ENCODE results near the gene IKZF2.

IKZF2 gene

DNA sequence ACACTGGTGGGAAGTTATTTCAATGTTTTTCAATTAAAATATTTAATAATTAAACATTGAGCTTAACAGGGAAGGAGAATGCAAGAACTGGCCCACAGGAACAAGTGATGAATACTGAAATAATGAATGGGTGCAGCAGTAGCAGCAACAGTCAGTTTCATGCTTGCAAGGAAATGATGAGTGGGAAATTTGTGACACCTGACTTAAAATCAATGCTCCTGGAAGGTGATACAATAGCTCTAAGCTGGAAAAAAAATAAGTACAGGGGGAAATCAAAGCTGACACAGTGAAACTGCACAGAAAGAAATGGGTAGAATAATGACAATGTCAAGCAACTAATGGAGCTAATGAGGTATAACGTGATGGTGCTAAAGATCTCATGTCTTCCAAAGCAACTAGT lies 184.5 kb downstream of the IKZF2 start:
- peaks cover 18% of the 10 kb centered on the region for H3K4me1 ChIP-seq (ENCODE audit: insufficient read depth, poor library complexity, severe bottlenecking)
- ATAC-seq (ENCODE audit: low read depth), result no peak
- TF ChIP-seq, protein P1, sequence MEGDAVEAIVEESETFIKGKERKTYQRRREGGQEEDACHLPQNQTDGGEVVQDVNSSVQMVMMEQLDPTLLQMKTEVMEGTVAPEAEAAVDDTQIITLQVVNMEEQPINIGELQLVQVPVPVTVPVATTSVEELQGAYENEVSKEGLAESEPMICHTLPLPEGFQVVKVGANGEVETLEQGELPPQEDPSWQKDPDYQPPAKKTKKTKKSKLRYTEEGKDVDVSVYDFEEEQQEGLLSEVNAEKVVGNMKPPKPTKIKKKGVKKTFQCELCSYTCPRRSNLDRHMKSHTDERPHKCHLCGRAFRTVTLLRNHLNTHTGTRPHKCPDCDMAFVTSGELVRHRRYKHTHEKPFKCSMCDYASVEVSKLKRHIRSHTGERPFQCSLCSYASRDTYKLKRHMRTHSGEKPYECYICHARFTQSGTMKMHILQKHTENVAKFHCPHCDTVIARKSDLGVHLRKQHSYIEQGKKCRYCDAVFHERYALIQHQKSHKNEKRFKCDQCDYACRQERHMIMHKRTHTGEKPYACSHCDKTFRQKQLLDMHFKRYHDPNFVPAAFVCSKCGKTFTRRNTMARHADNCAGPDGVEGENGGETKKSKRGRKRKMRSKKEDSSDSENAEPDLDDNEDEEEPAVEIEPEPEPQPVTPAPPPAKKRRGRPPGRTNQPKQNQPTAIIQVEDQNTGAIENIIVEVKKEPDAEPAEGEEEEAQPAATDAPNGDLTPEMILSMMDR (IDR thresholded peaks at IDR 0.05; ENCODE audit: poor library complexity, severe bottlenecking), result no peak

DNA sequence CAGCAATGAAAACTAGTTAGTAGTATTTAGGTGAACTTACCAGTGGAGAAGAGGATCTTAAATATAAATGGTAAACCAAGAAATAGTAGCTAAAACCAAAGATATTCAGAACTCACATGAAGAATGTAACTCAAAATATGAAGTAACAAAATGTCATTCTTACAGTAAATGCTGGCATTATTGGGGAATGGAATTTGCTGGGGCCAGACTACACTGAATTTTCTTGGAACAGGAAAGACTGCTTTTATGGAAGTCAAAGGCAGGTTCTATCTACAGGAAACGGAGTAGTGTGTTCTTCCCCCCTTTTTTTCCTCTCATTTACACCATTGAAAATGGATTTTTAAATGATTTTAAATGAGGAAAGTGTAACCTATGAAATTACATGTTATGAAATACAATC lies 188.7 kb downstream of the IKZF2 start:
- TF ChIP-seq, protein P1 (IDR thresholded peaks at IDR 0.05; ENCODE audit: poor library complexity, severe bottlenecking), result no peak
- no peak overlapping the region for H3K27ac ChIP-seq (ENCODE audit: poor library complexity, severe bottlenecking)
- ATAC-seq (ENCODE audit: low read depth), result no peak

More for the DNA sequence above, 184.5 kb downstream of the IKZF2 start:
- Histone ChIP-seq H3K4me3 (ENCODE audit: severe bottlenecking) (no peak overlapping the region), H3K36me3 (ENCODE audit: low read depth) (no peaks in the 10 kb centered on the region), H3K27me3 (ENCODE audit: insufficient read depth, poor library complexity, severe bottlenecking) (no peaks in the 10 kb centered on the region), H3K9me3 (ENCODE audit: severe bottlenecking) (no peaks in the 10 kb centered on the region), H3K27ac (ENCODE audit: poor library complexity, severe bottlenecking) (no peak overlapping the region)
- DNase-seq (ENCODE audit: low spot score), result no peak

GRCh38 chr2:212961255-212961654 lies 190.2 kb downstream of the IKZF2 start:
- Histone ChIP-seq H3K36me3 (ENCODE audit: low read depth) (no peaks in the 10 kb centered on the region), H3K27me3 (ENCODE audit: insufficient read depth, poor library complexity, severe bottlenecking) (no peaks in the 10 kb centered on the region), H3K4me3 (ENCODE audit: severe bottlenecking) (no peak overlapping the region), H3K4me1 (ENCODE audit: insufficient read depth, poor library complexity, severe bottlenecking) (peaks cover 8% of the 10 kb centered on the region), H3K9me3 (ENCODE audit: severe bottlenecking) (no peaks in the 10 kb centered on the region), H3K27ac (ENCODE audit: poor library complexity, severe bottlenecking) (no peak overlapping the region)
- ATAC-seq (ENCODE audit: low read depth), result no peak
- TF ChIP-seq, protein P1 (IDR thresholded peaks at IDR 0.05; ENCODE audit: poor library complexity, severe bottlenecking), result no peak
- DNase-seq (ENCODE audit: low spot score), result no peak

More for the DNA sequence above, 188.7 kb downstream of the IKZF2 start:
- Histone ChIP-seq H3K4me1 (ENCODE audit: insufficient read depth, poor library complexity, severe bottlenecking) (no peaks in the 10 kb centered on the region), H3K36me3 (ENCODE audit: low read depth) (no peaks in the 10 kb centered on the region), H3K9me3 (ENCODE audit: severe bottlenecking) (no peaks in the 10 kb centered on the region), H3K27me3 (ENCODE audit: insufficient read depth, poor library complexity, severe bottlenecking) (no peaks in the 10 kb centered on the region), H3K4me3 (ENCODE audit: severe bottlenecking) (no peak overlapping the region)
- DNase-seq (ENCODE audit: low spot score), result no peak

GRCh38 chr2:212960336-212960735 lies 191.1 kb downstream of the IKZF2 start:
- TF ChIP-seq, protein P1 (IDR thresholded peaks at IDR 0.05; ENCODE audit: poor library complexity, severe bottlenecking), result no peak
- H3K27me3 ChIP-seq (ENCODE audit: insufficient read depth, poor library complexity, severe bottlenecking), result no peaks in the 10 kb centered on the region
- H3K9me3 ChIP-seq (ENCODE audit: severe bottlenecking), result no peaks in the 10 kb centered on the region
- DNase-seq (ENCODE audit: low spot score), result no peak
- H3K4me1 ChIP-seq (ENCODE audit: insufficient read depth, poor library complexity, severe bottlenecking), result peaks cover 14% of the 10 kb centered on the region
- no peak overlapping the region for H3K27ac ChIP-seq (ENCODE audit: poor library complexity, severe bottlenecking)
- no peak overlapping the region for H3K4me3 ChIP-seq (ENCODE audit: severe bottlenecking)
- H3K36me3 ChIP-seq (ENCODE audit: low read depth), result no peaks in the 10 kb centered on the region
- ATAC-seq (ENCODE audit: low read depth), result no peak

DNA sequence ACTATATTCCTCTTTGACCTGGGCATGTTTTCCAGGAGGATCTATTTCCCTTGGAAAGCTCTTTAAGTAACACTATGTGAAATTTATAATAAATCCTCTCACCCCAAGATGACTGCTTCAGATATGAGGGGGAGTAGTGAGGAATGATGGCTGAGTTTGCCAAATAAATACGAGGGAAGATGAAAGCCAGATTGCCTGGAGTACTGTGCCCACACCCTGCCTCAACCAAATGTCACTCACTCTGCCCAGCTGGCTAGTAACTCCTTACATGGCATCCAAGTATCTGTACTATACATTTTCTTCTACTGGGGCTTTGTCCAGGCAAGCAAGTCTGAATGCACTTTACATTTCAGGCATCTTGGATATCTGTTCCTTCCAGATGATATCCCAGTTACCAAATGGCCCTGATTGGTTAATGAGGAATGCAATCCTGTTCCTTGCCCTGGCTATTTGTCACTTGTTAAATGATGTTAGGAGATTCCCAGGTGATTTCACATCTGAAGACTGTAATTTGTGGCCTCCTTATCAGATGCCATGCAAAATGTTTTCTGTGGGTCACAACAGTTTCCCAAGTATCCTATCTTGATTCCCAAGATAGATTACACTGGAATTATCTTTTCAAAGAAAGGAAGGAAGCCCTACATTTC lies 191.8 kb downstream of the IKZF2 start:
- DNase-seq (ENCODE audit: low spot score) (no peak), ATAC-seq (ENCODE audit: low read depth) (no peak)
- Histone ChIP-seq H3K27ac (ENCODE audit: poor library complexity, severe bottlenecking) (no peak overlapping the region), H3K4me1 (ENCODE audit: insufficient read depth, poor library complexity, severe bottlenecking) (peaks cover 14% of the 10 kb centered on the region), H3K4me3 (ENCODE audit: severe bottlenecking) (no peak overlapping the region), H3K9me3 (ENCODE audit: severe bottlenecking) (no peaks in the 10 kb centered on the region), H3K36me3 (ENCODE audit: low read depth) (no peaks in the 10 kb centered on the region), H3K27me3 (ENCODE audit: insufficient read depth, poor library complexity, severe bottlenecking) (no peaks in the 10 kb centered on the region)
- TF ChIP-seq, protein P1 (IDR thresholded peaks at IDR 0.05; ENCODE audit: poor library complexity, severe bottlenecking), result no peak
